Caco-2 (cell line): ENCODE data around the gene GPC5. TPM values are rescaled to one million over a fixed set of nuclear protein-coding genes. Genes with fewer than 3 reads are reported as not detected.

Experiments used
- BruUV-seq: library from RNA; stranded (reverse); fragments of 400-500 nt; replicated peaks from 2 replicates; lab custom pipeline; 2021; lab: Mats Ljungman, UMichigan
- CTCF ChIA-PET: fragments of 300-600 bp; sonication (Branson Sonifier 250); formaldehyde crosslinking; loops from one replicate; lab custom pipeline; 2022; ENCODE audit warnings: antibody characterized with exemption; lab: Charles Lee
- POLR2A ChIA-PET: fragments of 300-600 bp; sonication (Branson Sonifier 250); formaldehyde crosslinking; loops from one replicate; lab custom pipeline; 2022; ENCODE audit warnings: antibody characterized with exemption; lab: Charles Lee
- DNase-seq, 2 experiments: peaks; one replicate each; pipeline versions ENCODE4 v3.0.0 to v3.0.0-alpha.2; 2020 to 2022
- H3K27me3 ChIP-seq: replicated peaks from 2 replicates; pipeline ENCODE4 v1.6.0; 2011; ENCODE audit warnings: low read length; ENCODE audit not compliant: control insufficient read depth, insufficient read depth
- H3K36me3 ChIP-seq: 2 replicates; pipeline ENCODE4 v1.5.1; 2011; ENCODE audit warnings: low read length; ENCODE audit not compliant: control insufficient read depth, insufficient read depth
- H3K4me1 ChIP-seq: fragments of 250-450 bp; sonication (Bioruptor Pico); 2 replicates; pipeline ENCODE4 v1.5.1; 2020; ENCODE audit warnings: mild to moderate bottlenecking
- H3K4me3 ChIP-seq: 2 replicates; pipeline ENCODE4 v1.5.1; 2011; ENCODE audit warnings: low read depth, mild to moderate bottlenecking, control low read depth, low read length
- H3K9me3 ChIP-seq: fragments of 250-450 bp; sonication (Bioruptor Pico); 2 replicates; pipeline ENCODE4 v1.5.1; 2020; ENCODE audit warnings: mild to moderate bottlenecking, moderate library complexity
- H3K27ac Mint-ChIP-seq: one replicate; pipeline ENCODE4 v1.8.0; 2022; ENCODE audit warnings: mixed read lengths; ENCODE audit not compliant: unreplicated experiment
- H3K27me3 Mint-ChIP-seq: one replicate; pipeline ENCODE4 v1.8.0; 2022; ENCODE audit warnings: mixed read lengths; ENCODE audit not compliant: insufficient read depth, unreplicated experiment
- H3K36me3 Mint-ChIP-seq: one replicate; pipeline ENCODE4 v1.8.0; 2022; ENCODE audit warnings: mild to moderate bottlenecking, mixed read lengths; ENCODE audit not compliant: insufficient read depth, unreplicated experiment
- H3K4me1 Mint-ChIP-seq: one replicate; pipeline ENCODE4 v1.8.0; 2022; ENCODE audit warnings: low read depth, mixed read lengths; ENCODE audit not compliant: unreplicated experiment
- H3K4me3 Mint-ChIP-seq: one replicate; pipeline ENCODE4 v1.8.0; 2022; ENCODE audit warnings: mild to moderate bottlenecking, moderate library complexity, mixed read lengths; ENCODE audit not compliant: unreplicated experiment
- H3K9me3 Mint-ChIP-seq: one replicate; pipeline ENCODE4 v1.8.0; 2022; ENCODE audit warnings: mixed read lengths; ENCODE audit not compliant: unreplicated experiment
- intact Hi-C: fragments of 100-400 bp; cut with micrococcal nuclease; formaldehyde crosslinking; loops from one replicate; pipeline ENCODE4 v1.10.0; 2022; ENCODE audit not compliant: unreplicated experiment
- total RNA-seq: library from RNA; stranded (reverse); gene quantifications from 2 replicates; pipeline ENCODE4 v1.2.3, GENCODE V29; 2022
- TF ChIP-seq, protein P1 (sequence below), 2 experiments: fragments of 200-600 bp in 1 of 2; IDR thresholded peaks; 1 replicate in 1 of 2; 2 replicates in 1 of 2; pipeline versions ENCODE4 v1.5.1 to v1.8.0; 2011 to 2022; ENCODE audit warnings: antibody characterized with exemption in 1 of 2, control low read depth in 1 of 2, inconsistent platforms in 1 of 2, low read depth in 1 of 2, low read length in 1 of 2, mild to moderate bottlenecking in 1 of 2, moderate library complexity in 1 of 2; ENCODE audit not compliant: insufficient read depth in 1 of 2, severe bottlenecking in 1 of 2, unreplicated experiment in 1 of 2

Gene GPC5
- total RNA-seq, 1 experiment from 2014 or later, result 4.1 TPM

DNA sequence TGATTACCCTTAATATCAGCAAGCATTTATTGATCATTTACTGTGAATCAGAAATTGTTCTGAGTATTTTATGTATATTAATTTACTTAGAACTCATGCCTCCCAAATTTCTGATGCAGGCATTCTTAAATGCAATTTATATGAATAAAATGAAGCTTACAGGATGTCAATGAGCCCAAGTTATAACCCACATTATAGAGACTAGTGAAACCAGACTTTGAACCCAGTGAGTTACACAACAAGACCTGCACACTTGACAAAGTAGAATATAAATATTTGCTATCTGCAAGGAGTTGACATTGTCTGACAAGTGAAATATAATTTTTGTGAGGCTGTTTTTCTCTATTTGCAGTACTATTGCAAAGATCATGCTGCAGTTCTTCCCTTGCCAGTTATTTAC, 656.0 kb downstream of the GPC5 start:
- peak in 1 of 2 experiments; percentile 56 for DNase-seq
- Histone ChIP-seq H3K27me3 (no peaks in the 10 kb centered on the region), H3K4me1 (peaks cover 11% of the 10 kb centered on the region), H3K36me3 (no peaks in the 10 kb centered on the region), H3K4me3 (no peak overlapping the region), H3K9me3 (no peaks in the 10 kb centered on the region)
- ChIA-PET CTCF (no interaction called here), POLR2A (no interaction called here)
- Mint-ChIP-seq H3K36me3 (no peaks in the 10 kb centered on the region), H3K4me3 (no peak overlapping the region), H3K27ac (no peak overlapping the region), H3K9me3 (peaks cover 9% of the 10 kb centered on the region), H3K4me1 (peaks cover 6% of the 10 kb centered on the region), H3K27me3 (no peaks in the 10 kb centered on the region)
- intact Hi-C loops, result loop anchor here (1.0 kb wide), 2 partner anchors 49 to 287 kb away; no protein-coding TSS in a partner anchor
- TF ChIP-seq, protein P1, sequence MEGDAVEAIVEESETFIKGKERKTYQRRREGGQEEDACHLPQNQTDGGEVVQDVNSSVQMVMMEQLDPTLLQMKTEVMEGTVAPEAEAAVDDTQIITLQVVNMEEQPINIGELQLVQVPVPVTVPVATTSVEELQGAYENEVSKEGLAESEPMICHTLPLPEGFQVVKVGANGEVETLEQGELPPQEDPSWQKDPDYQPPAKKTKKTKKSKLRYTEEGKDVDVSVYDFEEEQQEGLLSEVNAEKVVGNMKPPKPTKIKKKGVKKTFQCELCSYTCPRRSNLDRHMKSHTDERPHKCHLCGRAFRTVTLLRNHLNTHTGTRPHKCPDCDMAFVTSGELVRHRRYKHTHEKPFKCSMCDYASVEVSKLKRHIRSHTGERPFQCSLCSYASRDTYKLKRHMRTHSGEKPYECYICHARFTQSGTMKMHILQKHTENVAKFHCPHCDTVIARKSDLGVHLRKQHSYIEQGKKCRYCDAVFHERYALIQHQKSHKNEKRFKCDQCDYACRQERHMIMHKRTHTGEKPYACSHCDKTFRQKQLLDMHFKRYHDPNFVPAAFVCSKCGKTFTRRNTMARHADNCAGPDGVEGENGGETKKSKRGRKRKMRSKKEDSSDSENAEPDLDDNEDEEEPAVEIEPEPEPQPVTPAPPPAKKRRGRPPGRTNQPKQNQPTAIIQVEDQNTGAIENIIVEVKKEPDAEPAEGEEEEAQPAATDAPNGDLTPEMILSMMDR (IDR thresholded peaks at IDR 0.05; ENCODE audit: insufficient read depth in 1 of 2, low read depth in 1 of 2, low read length in 1 of 2, severe bottlenecking in 1 of 2, unreplicated experiment in 1 of 2), result no peak
- no TSS peak for BruUV-seq

DNA sequence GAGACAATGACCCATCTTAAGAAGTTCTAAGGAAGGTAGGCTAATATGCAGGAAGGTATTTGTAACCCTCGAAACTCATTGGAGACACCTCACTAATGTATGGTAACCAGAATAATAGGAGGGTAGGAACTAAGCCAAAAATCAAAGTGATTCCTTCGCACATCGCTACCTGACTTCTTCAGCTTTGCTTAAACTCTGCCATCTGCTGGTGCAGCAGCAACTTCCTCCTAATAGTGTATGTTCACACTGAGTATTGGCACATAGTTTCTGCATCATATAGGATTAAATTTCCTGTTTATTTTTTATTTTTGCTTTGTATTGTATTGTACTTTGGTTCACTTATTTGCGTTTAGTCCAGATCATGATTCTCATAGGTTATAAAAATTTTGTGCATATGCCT, 676.2 kb downstream of the GPC5 start:
- H3K9me3 Mint-ChIP-seq, result no peaks in the 10 kb centered on the region
- no peak overlapping the region for H3K27ac Mint-ChIP-seq
- ChIA-PET POLR2A (no interaction called here), CTCF (interaction anchor here (0.8 to 1.7 kb wide), 4 partner anchors 128 to 259 kb away, joined by 3 to 7 read pairs (median 4); no protein-coding TSS in a partner anchor)
- Histone ChIP-seq H3K9me3 (no peaks in the 10 kb centered on the region), H3K27me3 (no peaks in the 10 kb centered on the region), H3K4me1 (peaks cover 6% of the 10 kb centered on the region; the same call in 1 of the 2 replicates), H3K4me3 (no peak overlapping the region), H3K36me3 (no peaks in the 10 kb centered on the region)
- peak in 1 of 2 experiments; percentile 42 for DNase-seq
- H3K4me1 Mint-ChIP-seq, result no peaks in the 10 kb centered on the region
- H3K4me3 Mint-ChIP-seq, result no peak overlapping the region
- H3K27me3 Mint-ChIP-seq, result no peaks in the 10 kb centered on the region
- no peaks in the 10 kb centered on the region for H3K36me3 Mint-ChIP-seq
- BruUV-seq, result no TSS peak
- intact Hi-C loops, result loop anchor here (1.0 to 5.0 kb wide), 4 partner anchors 69 to 258 kb away; no protein-coding TSS in a partner anchor
- TF ChIP-seq, protein P1 (IDR thresholded peaks at IDR 0.05; ENCODE audit: insufficient read depth in 1 of 2, low read depth in 1 of 2, low read length in 1 of 2, severe bottlenecking in 1 of 2, unreplicated experiment in 1 of 2), result peak; percentile 70 to 76

DNA sequence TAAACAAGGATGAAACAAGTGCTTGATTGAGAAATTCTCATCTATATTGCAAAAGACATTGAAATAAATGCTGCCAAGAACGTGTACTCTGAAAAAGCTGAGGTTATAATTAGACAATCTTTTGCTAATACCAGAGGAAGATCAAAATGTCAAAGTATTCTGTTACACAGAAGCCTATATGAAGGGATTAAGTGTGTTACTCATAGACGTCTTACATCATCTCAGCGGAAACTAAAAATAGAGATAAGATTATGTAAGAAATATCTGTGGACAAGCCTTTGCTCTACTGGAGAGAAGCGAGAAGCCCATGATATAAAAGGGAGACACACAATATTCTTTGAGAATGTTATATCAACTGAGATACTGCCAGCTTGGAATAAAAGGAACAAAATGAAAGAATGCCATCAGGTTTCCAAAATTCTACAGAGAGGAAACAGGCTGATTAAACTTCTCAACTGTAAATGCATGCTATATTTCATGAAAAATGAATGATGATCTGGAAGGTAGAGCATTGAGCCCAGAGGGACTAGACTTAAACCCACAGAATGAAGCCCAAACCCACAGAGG, 699.0 kb downstream of the GPC5 start:
- no peaks in the 10 kb centered on the region for H3K9me3 ChIP-seq
- H3K27me3 ChIP-seq, result no peaks in the 10 kb centered on the region
- TF ChIP-seq, protein P1 (IDR thresholded peaks at IDR 0.05; ENCODE audit: insufficient read depth in 1 of 2, low read depth in 1 of 2, low read length in 1 of 2, severe bottlenecking in 1 of 2, unreplicated experiment in 1 of 2), result no peak
- peaks cover 26% of the 10 kb centered on the region for H3K9me3 Mint-ChIP-seq
- H3K36me3 Mint-ChIP-seq, result no peaks in the 10 kb centered on the region
- POLR2A ChIA-PET, result no interaction called here
- H3K36me3 ChIP-seq, result no peaks in the 10 kb centered on the region
- no peak overlapping the region for H3K27ac Mint-ChIP-seq
- no peak overlapping the region for H3K4me3 Mint-ChIP-seq
- no peaks in the 10 kb centered on the region for H3K27me3 Mint-ChIP-seq
- CTCF ChIA-PET, result no interaction called here
- no peak overlapping the region for H3K4me3 ChIP-seq
- intact Hi-C loops, result no loop called here
- BruUV-seq, result no TSS peak
- H3K4me1 ChIP-seq, result peaks cover 11% of the 10 kb centered on the region
- DNase-seq, result no peak
- H3K4me1 Mint-ChIP-seq, result peaks cover 8% of the 10 kb centered on the region
